ENCODE measurements around the gene TLE5. TPM values are rescaled to one million over a fixed set of nuclear protein-coding genes. Genes with fewer than 3 reads are reported as not detected.

Gene TLE5
- total RNA-seq, 1 donor from 2014 or later = 258 TPM

- no peak overlapping the region for H3K27ac Mint-ChIP-seq (ENCODE audit: unreplicated experiment)
- H3K4me3 Mint-ChIP-seq (ENCODE audit: unreplicated experiment) = peak overlapping the region; percentile 26
- no peak for DNase-seq
- peaks cover 25% of the 10 kb centered on the region for H3K27me3 Mint-ChIP-seq (ENCODE audit: unreplicated experiment)
- no peak for TF ChIP-seq CTCF (IDR thresholded peaks at IDR 0.05; ENCODE audit: partially characterized antibody, unreplicated experiment)
- peaks cover 7% of the 10 kb centered on the region for H3K4me1 Mint-ChIP-seq (ENCODE audit: low read depth, unreplicated experiment)
- no peaks in the 10 kb centered on the region for H3K36me3 Mint-ChIP-seq (ENCODE audit: unreplicated experiment)
- peaks cover 3% of the 10 kb centered on the region for H3K9me3 Mint-ChIP-seq (ENCODE audit: unreplicated experiment)
Measured at GRCh38 chr19:3042621-3043267, 19.6 kb downstream of the TLE5 start.

- peaks cover 1% of the 10 kb centered on the region for H3K9me3 Mint-ChIP-seq (ENCODE audit: unreplicated experiment)
- H3K27me3 Mint-ChIP-seq (ENCODE audit: unreplicated experiment) = peaks cover 22% of the 10 kb centered on the region
- peaks cover 4% of the 10 kb centered on the region for H3K4me1 Mint-ChIP-seq (ENCODE audit: low read depth, unreplicated experiment)
- no peak for TF ChIP-seq CTCF (IDR thresholded peaks at IDR 0.05; ENCODE audit: partially characterized antibody, unreplicated experiment)
- H3K4me3 Mint-ChIP-seq (ENCODE audit: unreplicated experiment) = peak overlapping the region; percentile 26
- no peak overlapping the region for H3K27ac Mint-ChIP-seq (ENCODE audit: unreplicated experiment)
- DNase-seq = no peak
- no peaks in the 10 kb centered on the region for H3K36me3 Mint-ChIP-seq (ENCODE audit: unreplicated experiment)
Measured at GRCh38 chr19:3041761-3042620, 20.3 kb downstream of the TLE5 start.

GRCh38 chr19:3041327-3041726 is 21.0 kb downstream of the TLE5 start:
- H3K27ac Mint-ChIP-seq (ENCODE audit: unreplicated experiment) = no peak overlapping the region
- no peak for TF ChIP-seq CTCF (IDR thresholded peaks at IDR 0.05; ENCODE audit: partially characterized antibody, unreplicated experiment)
- peaks cover 4% of the 10 kb centered on the region for H3K4me1 Mint-ChIP-seq (ENCODE audit: low read depth, unreplicated experiment)
- H3K36me3 Mint-ChIP-seq (ENCODE audit: unreplicated experiment) = no peaks in the 10 kb centered on the region
- peaks cover 1% of the 10 kb centered on the region for H3K9me3 Mint-ChIP-seq (ENCODE audit: unreplicated experiment)
- peaks cover 26% of the 10 kb centered on the region for H3K27me3 Mint-ChIP-seq (ENCODE audit: unreplicated experiment)
- no peak for DNase-seq
- H3K4me3 Mint-ChIP-seq (ENCODE audit: unreplicated experiment) = no peak overlapping the region

GRCh38 chr19:3039641-3040077 is 22.6 kb downstream of the TLE5 start:
- no peak overlapping the region for H3K4me3 Mint-ChIP-seq (ENCODE audit: unreplicated experiment)
- no peaks in the 10 kb centered on the region for H3K36me3 Mint-ChIP-seq (ENCODE audit: unreplicated experiment)
- H3K9me3 Mint-ChIP-seq (ENCODE audit: unreplicated experiment) = peaks cover 4% of the 10 kb centered on the region
- H3K27me3 Mint-ChIP-seq (ENCODE audit: unreplicated experiment) = peaks cover 35% of the 10 kb centered on the region
- TF ChIP-seq CTCF (IDR thresholded peaks at IDR 0.05; ENCODE audit: partially characterized antibody, unreplicated experiment) = no peak
- no peak overlapping the region for H3K27ac Mint-ChIP-seq (ENCODE audit: unreplicated experiment)
- DNase-seq = no peak
- H3K4me1 Mint-ChIP-seq (ENCODE audit: low read depth, unreplicated experiment) = peaks cover 11% of the 10 kb centered on the region

- peaks cover 38% of the 10 kb centered on the region for H3K27me3 Mint-ChIP-seq (ENCODE audit: unreplicated experiment)
- peaks cover 7% of the 10 kb centered on the region for H3K9me3 Mint-ChIP-seq (ENCODE audit: unreplicated experiment)
- no peak for DNase-seq
- no peak overlapping the region for H3K27ac Mint-ChIP-seq (ENCODE audit: unreplicated experiment)
- H3K4me1 Mint-ChIP-seq (ENCODE audit: low read depth, unreplicated experiment) = peaks cover 14% of the 10 kb centered on the region
- H3K4me3 Mint-ChIP-seq (ENCODE audit: unreplicated experiment) = no peak overlapping the region
- H3K36me3 Mint-ChIP-seq (ENCODE audit: unreplicated experiment) = no peaks in the 10 kb centered on the region
- no peak for TF ChIP-seq CTCF (IDR thresholded peaks at IDR 0.05; ENCODE audit: partially characterized antibody, unreplicated experiment)
Measured at GRCh38 chr19:3039125-3039524, 23.2 kb downstream of the TLE5 start.

Measured in glutamatergic neuron (in vitro differentiated cells).